OCI-LY1 (cell line): ENCODE measurements around the gene ADRB1.

Source experiments
- H2AFZ ChIP-seq: fragments of 200-600 bp; sonication (generic), shearing (Covaris generic); 2 replicates; pipeline ENCODE4 v1.6.0; 2014; ENCODE audit warnings: antibody characterized with exemption, mild to moderate bottlenecking, low read length
- H3F3A ChIP-seq: fragments of 200-600 bp; sonication (generic), shearing (Covaris generic); 2 replicates; pipeline ENCODE4 v1.6.0; 2014; ENCODE audit warnings: mild to moderate bottlenecking, antibody characterized with exemption, low read length, moderate library complexity; ENCODE audit not compliant: insufficient read depth
- H3K27ac ChIP-seq: fragments of 200-600 bp; sonication (generic); 2 replicates; pipeline ENCODE4 v1.5.1; 2014; ENCODE audit warnings: low read length, mixed run types, mild to moderate bottlenecking, low read depth; ENCODE audit not compliant: poor library complexity, severe bottlenecking
- H3K27me3 ChIP-seq: fragments of 200-600 bp; sonication (generic); 2 replicates; pipeline ENCODE4 v1.6.0; 2014; ENCODE audit warnings: antibody characterized with exemption, mild to moderate bottlenecking, low read length, moderate library complexity; ENCODE audit not compliant: insufficient read depth
- H3K36me3 ChIP-seq: fragments of 200-600 bp; sonication (generic); 2 replicates; pipeline ENCODE4 v1.6.1; 2014; ENCODE audit warnings: mild to moderate bottlenecking, antibody characterized with exemption, low read length, moderate library complexity, mixed read lengths; ENCODE audit not compliant: insufficient read depth
- H3K4me1 ChIP-seq: fragments of 200-600 bp; sonication (generic); 2 replicates; pipeline ENCODE4 v1.5.1; 2014; ENCODE audit warnings: mild to moderate bottlenecking, low read length, moderate library complexity; ENCODE audit not compliant: insufficient read depth, severe bottlenecking
- H3K4me2 ChIP-seq: fragments of 200-600 bp; sonication (generic), shearing (Covaris generic); 2 replicates; pipeline ENCODE4 v1.6.1; 2014; ENCODE audit warnings: low read length
- H3K4me3 ChIP-seq: fragments of 200-600 bp; sonication (generic); 2 replicates; pipeline ENCODE4 v1.5.1; 2014; ENCODE audit warnings: low read length, low read depth, mild to moderate bottlenecking, mixed read lengths; ENCODE audit not compliant: poor library complexity, severe bottlenecking
- H3K79me2 ChIP-seq: fragments of 200-600 bp; shearing (Covaris generic); 2 replicates; pipeline ENCODE4 v1.6.1; 2016; ENCODE audit warnings: mixed run types, low read length, mixed read lengths; ENCODE audit not compliant: insufficient read depth
- H3K9ac ChIP-seq: fragments of 200-600 bp; sonication (generic), shearing (Covaris generic); 2 replicates; pipeline ENCODE4 v1.6.1; 2014; ENCODE audit warnings: mild to moderate bottlenecking, low read length, mixed read lengths
- H3K9me2 ChIP-seq: fragments of 200-600 bp; sonication (generic), shearing (Covaris generic); 2 replicates; pipeline ENCODE4 v1.6.1; 2014; ENCODE audit warnings: low read depth, mild to moderate bottlenecking, low read length, mixed read lengths
- H3K9me3 ChIP-seq: fragments of 200-600 bp; shearing (Covaris generic); 2 replicates; pipeline ENCODE4 v1.6.1; 2014; ENCODE audit warnings: low read length, mixed read lengths
- H4K20me1 ChIP-seq: fragments of 200-600 bp; sonication (generic), shearing (Covaris generic); 2 replicates; pipeline ENCODE4 v1.6.0; 2016; ENCODE audit warnings: mild to moderate bottlenecking, low read length; ENCODE audit not compliant: insufficient read depth
- CTCF ChIP-seq: fragments of 200-600 bp; sonication (generic), shearing (Covaris generic); IDR thresholded peaks from 2 replicates; pipeline ENCODE4 v1.5.1; 2017; ENCODE audit warnings: mild to moderate bottlenecking, antibody characterized with exemption, low read length, moderate library complexity, mixed read lengths
- EZH2 ChIP-seq: fragments of 200-600 bp; sonication (generic), shearing (Covaris generic); IDR thresholded peaks from 2 replicates; pipeline ENCODE4 v1.8.0; 2017; ENCODE audit warnings: borderline replicate concordance, mixed run types, mild to moderate bottlenecking, antibody characterized with exemption, low read length, moderate library complexity, mixed read lengths

The ADRB1 gene

GRCh38 chr10:114003161-114003941, 40.3 kb upstream of the ADRB1 start:
- Histone ChIP-seq H3K4me1 (no peaks in the 10 kb centered on the region), H3K9ac (no peak overlapping the region), H3K79me2 (no peaks in the 10 kb centered on the region), H3K4me3 (no peak overlapping the region), H3K27me3 (no peaks in the 10 kb centered on the region), H4K20me1 (no peaks in the 10 kb centered on the region), H2AFZ (no peak overlapping the region), H3F3A (no peaks in the 10 kb centered on the region), H3K9me2 (no peaks in the 10 kb centered on the region), H3K9me3 (no peaks in the 10 kb centered on the region), H3K4me2 (no peak overlapping the region), H3K36me3 (no peaks in the 10 kb centered on the region), H3K27ac (no peak overlapping the region)
- no peak for TF ChIP-seq EZH2
- no peak for TF ChIP-seq CTCF

GRCh38 chr10:114009281-114009996, 34.2 kb upstream of the ADRB1 start:
- Histone ChIP-seq H3K27me3 (no peaks in the 10 kb centered on the region), H3K9me2 (no peaks in the 10 kb centered on the region), H3K27ac (no peak overlapping the region), H3K9me3 (no peaks in the 10 kb centered on the region), H3F3A (no peaks in the 10 kb centered on the region), H3K4me1 (no peaks in the 10 kb centered on the region), H3K79me2 (no peaks in the 10 kb centered on the region), H2AFZ (no peak overlapping the region), H3K36me3 (no peaks in the 10 kb centered on the region), H4K20me1 (no peaks in the 10 kb centered on the region), H3K9ac (no peak overlapping the region), H3K4me2 (no peak overlapping the region), H3K4me3 (no peak overlapping the region)
- TF ChIP-seq EZH2: no peak
- TF ChIP-seq CTCF: no peak

GRCh38 chr10:114010316-114010715, 33.4 kb upstream of the ADRB1 start:
- H3K27ac ChIP-seq: no peak overlapping the region
- TF ChIP-seq CTCF (no peak), EZH2 (no peak)
- no peaks in the 10 kb centered on the region for H3K36me3 ChIP-seq
- H3K9me2 ChIP-seq: no peaks in the 10 kb centered on the region
- no peaks in the 10 kb centered on the region; the same call in 1 of the 2 replicates for H3K9me3 ChIP-seq
- H3K4me2 ChIP-seq: no peak overlapping the region
- H3K27me3 ChIP-seq: no peaks in the 10 kb centered on the region
- H3K4me3 ChIP-seq: no peak overlapping the region
- H3K4me1 ChIP-seq: no peaks in the 10 kb centered on the region
- H3K9ac ChIP-seq: no peak overlapping the region
- no peaks in the 10 kb centered on the region for H4K20me1 ChIP-seq
- H2AFZ ChIP-seq: no peak overlapping the region
- H3K79me2 ChIP-seq: no peaks in the 10 kb centered on the region
- no peaks in the 10 kb centered on the region for H3F3A ChIP-seq
